GM19452 (cell line): ENCODE measurements around the gene TMEM8B.

Source experiments
- ATAC-seq: cut with Tn5 transposase; IDR thresholded peaks from one replicate; pipeline ENCODE4 v1.9.1; 2021; ENCODE audit not compliant: unreplicated experiment

TMEM8B gene, protein sequence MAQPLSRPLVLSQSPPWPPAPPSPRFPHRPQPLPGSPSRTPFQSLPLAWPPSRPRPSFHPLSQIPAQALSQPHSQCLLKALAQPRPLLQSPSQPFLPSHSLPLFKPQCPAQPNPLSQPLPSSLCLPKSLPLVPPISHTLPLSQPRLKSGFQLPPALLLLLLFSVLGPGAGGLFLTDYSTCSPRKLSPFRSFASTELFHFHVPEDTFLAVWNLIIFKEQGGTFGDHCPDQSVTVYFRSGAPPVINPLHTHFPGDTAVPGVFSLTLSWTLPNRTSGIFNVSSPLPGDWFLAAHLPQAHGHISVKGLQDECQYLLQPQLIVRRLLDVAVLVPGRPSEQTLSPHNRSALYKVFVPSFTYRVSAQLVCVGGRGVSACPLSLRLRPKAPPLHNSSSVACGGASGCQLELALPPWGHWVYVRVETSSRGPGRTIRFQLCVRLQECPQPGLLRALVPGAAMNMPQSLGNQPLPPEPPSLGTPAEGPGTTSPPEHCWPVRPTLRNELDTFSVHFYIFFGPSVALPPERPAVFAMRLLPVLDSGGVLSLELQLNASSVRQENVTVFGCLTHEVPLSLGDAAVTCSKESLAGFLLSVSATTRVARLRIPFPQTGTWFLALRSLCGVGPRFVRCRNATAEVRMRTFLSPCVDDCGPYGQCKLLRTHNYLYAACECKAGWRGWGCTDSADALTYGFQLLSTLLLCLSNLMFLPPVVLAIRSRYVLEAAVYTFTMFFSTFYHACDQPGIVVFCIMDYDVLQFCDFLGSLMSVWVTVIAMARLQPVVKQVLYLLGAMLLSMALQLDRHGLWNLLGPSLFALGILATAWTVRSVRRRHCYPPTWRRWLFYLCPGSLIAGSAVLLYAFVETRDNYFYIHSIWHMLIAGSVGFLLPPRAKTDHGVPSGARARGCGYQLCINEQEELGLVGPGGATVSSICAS

GRCh38 chr9:35829084-35829763 lies at the start of gene TMEM8B:
TMEM8B (plus strand) TSS chr9:35829228; CDS start chr9:35829448, 220 bp downstream.
- peak; percentile 84 for ATAC-seq

DNA sequence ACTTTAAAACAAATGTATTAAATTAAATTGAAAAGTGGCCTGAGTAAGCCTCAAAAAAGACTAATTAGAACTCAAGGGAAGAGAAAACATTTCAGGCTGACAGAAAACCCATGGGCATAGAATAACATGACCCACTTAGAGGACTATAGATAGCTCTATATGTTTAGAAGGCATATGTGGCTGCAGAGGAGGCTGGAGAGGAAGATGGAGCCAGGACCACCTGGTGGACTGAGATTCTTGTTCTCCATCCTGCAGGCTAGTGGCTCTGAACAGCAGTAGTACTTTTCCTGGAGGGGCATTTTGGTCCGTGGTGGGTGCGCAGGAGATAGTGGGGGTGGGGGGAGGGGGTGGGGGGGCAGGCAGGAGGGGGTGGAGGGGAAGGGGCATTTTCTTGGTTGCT lies 48.0 kb upstream of the TMEM8B start:
- ATAC-seq, result no peak

DNA sequence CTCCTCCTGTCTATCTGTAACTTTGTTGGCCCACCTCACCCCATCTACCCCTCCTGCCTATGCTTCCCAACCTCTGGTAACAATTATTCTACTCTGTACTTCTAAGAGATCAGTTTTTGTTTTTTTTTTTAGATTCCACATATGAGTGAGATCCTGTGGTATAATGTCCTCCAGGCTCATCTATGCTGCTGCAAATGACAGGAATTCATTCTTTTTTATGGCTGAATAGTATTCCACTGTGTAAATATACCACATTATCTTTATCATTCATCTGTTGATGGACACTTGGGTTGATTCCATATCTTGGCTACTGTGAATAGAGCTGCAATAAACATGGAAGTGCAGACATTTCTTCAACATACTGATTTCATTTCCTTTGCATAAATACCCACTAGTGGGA lies 45.6 kb upstream of the TMEM8B start:
- no peak for ATAC-seq

DNA sequence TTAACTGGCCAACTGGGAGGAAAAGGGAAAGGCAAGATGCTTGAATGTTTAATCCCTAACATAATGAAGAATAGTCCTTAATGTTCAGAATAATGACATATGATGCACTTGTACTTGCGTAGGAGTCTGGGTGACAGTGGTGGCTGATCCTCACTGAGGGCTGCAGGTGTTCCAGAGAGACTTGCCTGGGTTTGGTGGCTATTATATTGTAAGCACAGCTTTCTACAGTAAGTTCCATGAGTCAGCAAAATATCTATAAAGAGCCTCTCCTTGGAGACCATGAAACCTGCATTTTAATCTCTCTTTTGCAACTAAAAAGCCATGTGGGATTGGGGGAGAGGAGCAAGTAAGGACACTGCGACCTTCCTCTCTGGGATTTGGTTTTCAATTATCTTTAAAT lies 39.5 kb upstream of the TMEM8B start:
- no peak for ATAC-seq

DNA sequence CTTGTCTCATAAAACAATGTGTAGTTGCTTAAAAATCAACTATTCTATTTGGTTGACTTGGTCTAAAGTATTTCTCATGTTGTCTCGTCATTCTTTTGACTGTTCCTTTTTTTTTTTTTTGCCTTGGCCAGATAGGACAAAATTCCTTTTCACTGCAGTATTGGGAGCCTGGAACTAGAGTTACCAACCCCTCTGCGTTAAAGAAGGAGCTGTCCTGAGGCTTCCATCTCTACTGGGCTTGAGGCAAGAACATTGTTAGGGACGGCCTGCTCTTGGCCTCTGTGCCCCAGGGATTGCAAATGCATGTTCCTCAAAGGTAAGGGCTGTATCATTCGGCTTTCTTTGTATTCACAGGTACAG lies 39.0 kb upstream of the TMEM8B start:
- no peak for ATAC-seq

- no peak for ATAC-seq
Observed at GRCh38 chr9:35790385-35791296, 38.4 kb upstream of the TMEM8B start.

DNA sequence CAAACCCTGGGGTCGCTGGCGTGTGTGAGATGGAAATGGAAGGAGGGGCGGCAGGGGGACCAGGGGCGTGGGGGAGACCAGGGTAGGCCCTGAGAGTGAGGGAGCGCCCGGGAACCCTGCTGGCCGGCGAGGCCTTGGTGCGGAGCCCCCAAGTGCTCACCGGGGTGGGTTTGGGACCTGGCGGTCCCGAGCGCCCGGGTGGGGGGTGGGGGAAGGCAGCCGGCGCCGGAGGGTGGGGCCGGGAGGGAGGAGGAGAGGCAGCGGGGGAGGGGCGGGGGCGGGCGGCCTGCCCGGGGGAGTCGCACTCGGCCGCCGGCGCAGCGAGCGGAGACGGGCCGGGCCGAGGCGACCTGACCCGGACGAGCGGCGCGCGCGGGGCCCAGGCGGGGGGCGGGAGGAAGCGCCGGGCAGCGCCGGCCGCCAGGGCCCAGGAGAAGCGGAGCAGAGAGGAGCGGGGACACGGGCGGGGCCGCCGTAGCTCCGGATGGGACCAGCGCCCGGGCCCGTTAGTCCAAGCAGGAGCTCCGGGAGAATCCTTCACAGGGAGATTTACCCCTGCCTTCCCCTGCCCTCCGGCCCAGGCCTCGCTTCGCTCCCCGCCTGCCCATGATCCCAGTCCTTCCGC lies 37.6 kb upstream of the TMEM8B start, which contains the start of gene NPR2:
NPR2 (plus strand) TSS at position 295 of the 625 bp plus-strand sequence. CDS start 818 bp downstream, outside the sequence.
- ATAC-seq, result no peak

DNA sequence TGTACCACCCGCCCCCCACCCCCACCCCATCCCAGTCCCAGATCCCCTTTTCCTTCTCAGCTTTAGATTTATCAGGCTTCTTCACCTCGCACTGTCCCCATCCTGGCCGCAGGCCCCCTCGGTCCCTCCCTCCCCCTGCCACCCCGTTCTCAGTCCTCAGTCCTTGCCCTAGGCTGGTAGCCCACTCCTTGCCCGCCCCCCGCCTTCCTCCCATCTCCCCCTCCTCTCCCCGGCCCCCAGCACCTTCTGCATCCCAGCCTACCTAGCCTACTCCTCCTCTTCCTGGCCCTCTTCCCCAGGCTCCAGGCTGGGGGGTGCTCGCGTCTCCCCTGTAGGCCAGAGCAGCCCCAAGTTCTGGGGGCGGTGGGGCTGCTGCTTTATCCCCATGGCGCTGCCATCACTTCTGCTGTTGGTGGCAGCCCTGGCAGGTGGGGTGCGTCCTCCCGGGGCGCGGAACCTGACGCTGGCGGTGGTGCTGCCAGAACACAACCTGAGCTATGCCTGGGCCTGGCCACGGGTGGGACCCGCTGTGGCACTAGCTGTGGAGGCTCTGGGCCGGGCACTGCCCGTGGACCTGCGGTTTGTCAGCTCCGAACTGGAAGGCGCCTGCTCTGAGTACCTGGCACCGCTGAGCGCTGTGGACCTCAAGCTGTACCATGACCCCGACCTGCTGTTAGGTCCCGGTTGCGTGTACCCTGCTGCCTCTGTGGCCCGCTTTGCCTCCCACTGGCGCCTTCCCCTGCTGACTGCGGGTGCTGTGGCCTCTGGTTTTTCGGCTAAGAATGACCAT lies 36.8 kb upstream of the TMEM8B start:
- ATAC-seq, result no peak

DNA sequence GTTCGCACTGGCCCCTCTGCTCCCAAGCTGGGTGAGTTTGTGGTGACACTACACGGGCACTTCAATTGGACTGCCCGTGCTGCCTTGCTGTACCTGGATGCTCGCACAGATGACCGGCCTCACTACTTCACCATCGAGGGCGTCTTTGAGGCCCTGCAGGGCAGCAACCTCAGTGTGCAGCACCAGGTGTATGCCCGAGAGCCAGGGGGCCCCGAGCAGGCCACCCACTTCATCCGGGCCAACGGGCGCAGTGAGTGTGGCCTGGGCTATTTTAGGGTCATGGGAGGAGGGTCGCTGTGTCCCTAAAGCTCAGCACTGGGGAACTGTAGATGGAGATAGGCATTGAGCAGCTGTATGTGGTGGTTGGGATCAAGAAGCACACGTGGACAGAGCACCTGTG lies 36.2 kb upstream of the TMEM8B start:
- no peak for ATAC-seq

- no peak for ATAC-seq
Observed at GRCh38 chr9:35793461-35793860, 35.6 kb upstream of the TMEM8B start.

GRCh38 chr9:35795695-35796094 lies 33.3 kb upstream of the TMEM8B start:
- no peak for ATAC-seq

- no peak for ATAC-seq
Observed at GRCh38 chr9:35797311-35798109, 31.5 kb upstream of the TMEM8B start.

GRCh38 chr9:35798658-35799374 lies 30.2 kb upstream of the TMEM8B start:
- ATAC-seq, result no peak

DNA sequence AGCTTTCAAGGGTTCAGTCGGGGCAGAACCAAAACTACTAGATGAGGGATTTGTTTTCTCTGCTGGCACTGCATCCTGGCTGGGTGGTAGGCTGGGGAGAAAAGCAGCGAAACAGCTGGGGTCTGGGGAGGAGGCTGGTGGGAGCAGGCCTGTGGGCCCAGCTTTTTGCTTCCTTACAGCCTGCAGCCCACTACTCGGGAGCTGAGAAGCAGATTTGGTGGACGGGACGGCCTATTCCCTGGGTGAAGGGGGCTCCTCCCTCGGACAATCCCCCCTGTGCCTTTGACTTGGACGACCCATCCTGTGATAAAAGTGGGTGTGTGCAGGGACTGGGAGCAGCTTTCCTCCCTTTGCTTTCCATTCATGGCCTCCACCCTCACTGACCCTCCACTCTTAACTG lies 28.5 kb upstream of the TMEM8B start:
- no peak for ATAC-seq

DNA sequence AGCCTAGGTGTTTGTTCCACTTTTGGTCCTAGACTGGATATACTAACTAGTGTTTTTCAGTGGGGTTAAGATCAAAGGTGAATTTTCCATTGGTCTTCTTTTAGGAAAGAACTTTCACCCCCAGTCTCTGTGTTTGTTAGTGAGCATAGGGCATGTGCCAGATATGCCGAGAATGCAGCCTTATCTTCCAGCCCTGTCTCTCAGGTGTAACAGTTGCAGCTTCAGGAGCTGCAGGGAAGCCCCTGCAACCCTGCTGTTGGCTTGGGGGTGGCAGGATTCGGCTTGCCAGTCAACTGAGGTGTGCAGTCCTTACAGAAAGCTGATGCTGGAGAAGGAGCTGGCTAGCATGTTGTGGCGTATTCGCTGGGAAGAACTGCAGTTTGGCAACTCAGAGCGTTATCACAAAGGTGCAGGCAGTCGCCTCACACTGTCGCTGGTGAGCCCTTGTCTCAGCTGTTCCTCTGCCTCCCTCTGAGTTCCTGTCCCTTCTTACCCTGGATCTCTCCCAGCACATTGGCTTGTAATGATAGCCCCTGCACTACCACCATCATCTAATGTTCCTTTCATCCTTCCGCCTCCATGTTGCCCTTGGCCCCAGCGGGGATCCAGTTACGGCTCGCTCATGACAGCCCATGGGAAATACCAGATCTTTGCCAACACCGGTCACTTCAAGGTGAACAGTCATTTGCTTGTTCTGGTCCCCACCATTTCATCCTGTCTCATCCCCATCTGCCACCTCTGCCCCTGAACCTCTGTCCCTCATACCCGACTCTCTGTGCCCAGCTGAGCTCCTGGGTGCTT lies 27.5 kb upstream of the TMEM8B start:
- ATAC-seq, result no peak

GRCh38 chr9:35806101-35806500 lies 22.9 kb upstream of the TMEM8B start:
- ATAC-seq, result no peak

GRCh38 chr9:35808433-35808832 lies 20.6 kb upstream of the TMEM8B start:
- ATAC-seq, result no peak
